GM12865 (cell line): ENCODE measurements around the gene WASF2.

Experiments used
- DNase-seq: peaks from one replicate; pipeline ENCODE4 v3.0.0; 2010; ENCODE audit warnings: low read depth
- H3K4me3 ChIP-seq: 2 replicates; pipeline ENCODE4 v1.5.1; 2011; ENCODE audit warnings: mild to moderate bottlenecking, low read depth, low read length, control low read depth
- CTCF ChIP-seq: IDR thresholded peaks from 2 replicates; pipeline ENCODE4 v1.5.1; 2011; ENCODE audit warnings: low read length, control low read depth, low read depth, inconsistent platforms; ENCODE audit not compliant: insufficient read depth; ENCODE audit errors: missing control alignments

The WASF2 gene

GRCh38 chr1:27367160-27367650 is 122.8 kb downstream of the WASF2 start:
- no peak overlapping the region for H3K4me3 ChIP-seq
- no peak for TF ChIP-seq CTCF
- no peak for DNase-seq

- peak within 1 kb of the TSS; percentile 72 for H3K4me3 ChIP-seq
- peak; percentile 44 for TF ChIP-seq CTCF
- DNase-seq = peak; percentile 55
Observed at GRCh38 chr1:27366411-27367159, 123.4 kb downstream of the WASF2 start, which contains the start of gene MAP3K6. Gene MAP3K6 (minus strand): TSS chr1:27366961. CDS start chr1:27366597, 364 bp downstream.

GRCh38 chr1:27366113-27366410 is 123.9 kb downstream of the WASF2 start:
- peak overlapping the region; percentile 72 for H3K4me3 ChIP-seq
- no peak for TF ChIP-seq CTCF
- DNase-seq = peak; percentile 69

- DNase-seq = peak; percentile 88
- peak overlapping the region; percentile 72 for H3K4me3 ChIP-seq
- no peak for TF ChIP-seq CTCF
Observed at GRCh38 chr1:27365372-27366112, 124.4 kb downstream of the WASF2 start.

GRCh38 chr1:27364696-27365371 is 125.1 kb downstream of the WASF2 start:
- TF ChIP-seq CTCF = no peak
- no peak for DNase-seq
- no peak overlapping the region for H3K4me3 ChIP-seq

GRCh38 chr1:27363766-27364695 is 125.9 kb downstream of the WASF2 start:
- no peak for DNase-seq
- TF ChIP-seq CTCF = no peak
- H3K4me3 ChIP-seq = no peak overlapping the region
